ENCODE data around the gene RFC5.

DNA sequence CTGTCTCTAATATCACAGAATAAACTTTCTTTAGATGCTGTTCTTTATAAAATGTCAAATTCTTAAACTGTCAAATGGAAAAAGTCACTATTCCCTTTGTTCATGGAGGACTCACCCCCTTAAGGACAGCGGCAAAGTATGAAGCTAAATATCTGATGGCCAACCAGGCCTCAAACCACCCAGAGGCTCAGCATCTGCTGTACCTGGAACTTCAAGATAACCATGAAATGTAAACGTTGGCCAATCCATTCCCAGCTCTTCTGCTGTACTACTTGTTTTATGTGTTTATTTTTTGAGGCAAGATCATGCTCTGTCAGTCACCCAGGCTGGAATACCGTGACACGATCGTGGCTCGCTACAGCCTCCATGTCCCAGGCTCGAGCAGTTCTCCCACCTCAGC is 15.7 kb downstream of the RFC5 start:
- TF ChIP-seq, protein P1, sequence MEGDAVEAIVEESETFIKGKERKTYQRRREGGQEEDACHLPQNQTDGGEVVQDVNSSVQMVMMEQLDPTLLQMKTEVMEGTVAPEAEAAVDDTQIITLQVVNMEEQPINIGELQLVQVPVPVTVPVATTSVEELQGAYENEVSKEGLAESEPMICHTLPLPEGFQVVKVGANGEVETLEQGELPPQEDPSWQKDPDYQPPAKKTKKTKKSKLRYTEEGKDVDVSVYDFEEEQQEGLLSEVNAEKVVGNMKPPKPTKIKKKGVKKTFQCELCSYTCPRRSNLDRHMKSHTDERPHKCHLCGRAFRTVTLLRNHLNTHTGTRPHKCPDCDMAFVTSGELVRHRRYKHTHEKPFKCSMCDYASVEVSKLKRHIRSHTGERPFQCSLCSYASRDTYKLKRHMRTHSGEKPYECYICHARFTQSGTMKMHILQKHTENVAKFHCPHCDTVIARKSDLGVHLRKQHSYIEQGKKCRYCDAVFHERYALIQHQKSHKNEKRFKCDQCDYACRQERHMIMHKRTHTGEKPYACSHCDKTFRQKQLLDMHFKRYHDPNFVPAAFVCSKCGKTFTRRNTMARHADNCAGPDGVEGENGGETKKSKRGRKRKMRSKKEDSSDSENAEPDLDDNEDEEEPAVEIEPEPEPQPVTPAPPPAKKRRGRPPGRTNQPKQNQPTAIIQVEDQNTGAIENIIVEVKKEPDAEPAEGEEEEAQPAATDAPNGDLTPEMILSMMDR (IDR thresholded peaks at IDR 0.05), result no peak
- TF ChIP-seq POLR2A (IDR thresholded peaks at IDR 0.05), result no peak
